SK-N-SH (cell line): ENCODE results near the gene PTPN13. TPM values are rescaled to one million over a fixed set of nuclear protein-coding genes. Genes with fewer than 3 reads are reported as not detected.

Source experiments
- CTCF ChIA-PET: fragments of 300-600, 350-600 bp; formaldehyde crosslinking; extraction: SDS; loops from one replicate; lab custom pipeline; 2021; lab: Yijun Ruan, JAX
- POLR2A ChIA-PET: fragments of 350-600 bp; sonication (Branson Sonifier 250); formaldehyde crosslinking; extraction: SDS; loops from one replicate; lab custom pipeline; 2020; ENCODE audit warnings: antibody characterized with exemption, inconsistent platforms; lab: Yijun Ruan, JAX
- DNase-seq: peaks from one replicate; pipeline ENCODE4 v3.0.0; 2012
- H2AFZ ChIP-seq: fragments of 200-600 bp; sonication (generic); 2 replicates; pipeline ENCODE4 v1.8.1; 2016; ENCODE audit warnings: antibody characterized with exemption, mild to moderate bottlenecking, low read depth
- H3F3A ChIP-seq: fragments of 200-600 bp; sonication (generic); replicated peaks from 2 replicates; pipeline ENCODE3; 2016; ENCODE audit warnings: antibody characterized with exemption, mild to moderate bottlenecking; ENCODE audit not compliant: insufficient read depth
- H3K27ac ChIP-seq, 2 experiments: fragments of 200-500 bp in 1 of 2; fragments of 200-600 bp in 1 of 2; sonication (Bioruptor generic) in 1 of 2; sonication (generic), shearing (Covaris generic) in 1 of 2; 2 replicates each; pipeline versions ENCODE4 v1.5.1 to v1.6.1; 2014 to 2016; ENCODE audit warnings: low read depth in 2 of 2, inconsistent platforms in 1 of 2, low read length in 1 of 2, mild to moderate bottlenecking in 1 of 2, mixed read lengths in 1 of 2
- H3K27me3 ChIP-seq: fragments of 200-600 bp; sonication (generic), shearing (Covaris generic); 2 replicates; pipeline ENCODE4 v1.6.1; 2016; ENCODE audit warnings: mixed run types; ENCODE audit not compliant: insufficient read depth
- H3K36me3 ChIP-seq, 2 experiments: fragments of 200-500 bp in 1 of 2; fragments of 200-600 bp in 1 of 2; sonication (Bioruptor generic) in 1 of 2; sonication (generic) in 1 of 2; replicated peaks in 1 of 2; 2 replicates each; pipeline versions ENCODE3 to v1.5.1; 2014 to 2016; ENCODE audit warnings: low read length in 1 of 2, mild to moderate bottlenecking in 1 of 2; ENCODE audit not compliant: insufficient read depth in 2 of 2, control insufficient read depth in 1 of 2
- H3K4me1 ChIP-seq, 2 experiments: fragments of 200-500 bp in 1 of 2; fragments of 200-600 bp in 1 of 2; sonication (Bioruptor generic) in 1 of 2; sonication (generic), shearing (Covaris generic) in 1 of 2; 2 replicates each; pipeline versions ENCODE4 v1.5.1 to v1.6.1; 2014 to 2016; ENCODE audit warnings: low read depth in 1 of 2, low read length in 1 of 2, mixed run types in 1 of 2; ENCODE audit not compliant: insufficient read depth in 2 of 2, control insufficient read depth in 1 of 2
- H3K4me2 ChIP-seq: fragments of 200-600 bp; sonication (generic), shearing (Covaris generic); 2 replicates; pipeline ENCODE4 v1.6.1; 2017; ENCODE audit warnings: mixed run types
- H3K4me3 ChIP-seq, 2 experiments: fragments of 200-500 bp in 1 of 2; fragments of 200-600 bp in 1 of 2; sonication (Bioruptor generic) in 1 of 2; sonication (generic), shearing (Covaris generic) in 1 of 2; 2 replicates each; pipeline versions ENCODE4 v1.5.1 to v1.8.1; 2014 to 2016; ENCODE audit warnings: low read depth in 2 of 2, inconsistent platforms in 1 of 2, low read length in 1 of 2, mild to moderate bottlenecking in 1 of 2, mixed read lengths in 1 of 2, moderate library complexity in 1 of 2
- H3K79me2 ChIP-seq: fragments of 200-600 bp; sonication (generic); 2 replicates; pipeline ENCODE4 v1.8.1; 2017; ENCODE audit warnings: mild to moderate bottlenecking; ENCODE audit not compliant: insufficient read depth
- H3K9ac ChIP-seq: fragments of 200-600 bp; sonication (generic); 2 replicates; pipeline ENCODE4 v1.6.1; 2017; ENCODE audit warnings: mixed run types
- H3K9me2 ChIP-seq: fragments of 200-600 bp; sonication (generic); 2 replicates; pipeline ENCODE4 v1.6.1; 2017; ENCODE audit warnings: mixed run types
- H3K9me3 ChIP-seq: fragments of 200-600 bp; sonication (generic); 2 replicates; pipeline ENCODE4 v1.6.1; 2017; ENCODE audit warnings: mixed run types, mild to moderate bottlenecking, moderate library complexity
- H4K20me1 ChIP-seq: fragments of 200-600 bp; sonication (generic); 2 replicates; pipeline ENCODE4 v1.6.1; 2017; ENCODE audit warnings: mild to moderate bottlenecking, mixed run types; ENCODE audit not compliant: insufficient read depth
- ELF1 ChIP-seq: IDR thresholded peaks from 2 replicates; pipeline ENCODE4 v1.4.0; 2012
- EZH2phosphoT487 ChIP-seq: fragments of 200-600 bp; sonication (generic); IDR thresholded peaks from 2 replicates; pipeline ENCODE4 v1.6.1; 2017; ENCODE audit warnings: low read depth, mixed run types, mild to moderate bottlenecking, antibody characterized with exemption, moderate library complexity, borderline replicate concordance
- FOXJ3 ChIP-seq: sonication (generic); formaldehyde crosslinking; IDR thresholded peaks from 2 replicates; pipeline ENCODE4 v1.5.1; 2020; ENCODE audit warnings: mild to moderate bottlenecking, missing genetic modification reagents
- GABPA ChIP-seq: IDR thresholded peaks from 2 replicates; pipeline ENCODE4 v1.4.0; 2012; ENCODE audit warnings: low read depth, mild to moderate bottlenecking
- GATA2 ChIP-seq: sonication (generic); formaldehyde crosslinking; IDR thresholded peaks from 2 replicates; pipeline ENCODE4 v1.5.0; 2020; ENCODE audit warnings: mild to moderate bottlenecking, missing genetic modification reagents
- MAX ChIP-seq: IDR thresholded peaks from 2 replicates; pipeline ENCODE4 v1.4.0; 2012; ENCODE audit warnings: low read depth
- MEF2A ChIP-seq: IDR thresholded peaks from 2 replicates; pipeline ENCODE4 v1.4.0; 2012; ENCODE audit warnings: low read depth, borderline replicate concordance
- NFIC ChIP-seq: IDR thresholded peaks from 2 replicates; pipeline ENCODE4 v1.4.0; 2012; ENCODE audit warnings: borderline replicate concordance
- NRF1 ChIP-seq: IDR thresholded peaks from 2 replicates; pipeline ENCODE4 v1.6.1; 2012; ENCODE audit warnings: low read depth, mild to moderate bottlenecking, low read length
- POLR2AphosphoS5 ChIP-seq: IDR thresholded peaks from 2 replicates; pipeline ENCODE4 v1.6.1; 2012; ENCODE audit warnings: low read depth, low read length
- RFX5 ChIP-seq: IDR thresholded peaks from 2 replicates; pipeline ENCODE4 v1.6.1; 2012; ENCODE audit warnings: mild to moderate bottlenecking, improper control_type of control experiment, low read length
- TAF1 ChIP-seq: IDR thresholded peaks from 2 replicates; pipeline ENCODE4 v1.6.1; 2012; ENCODE audit warnings: low read depth, mild to moderate bottlenecking, low read length, moderate library complexity, borderline replicate concordance
- polyA plus RNA-seq, 3 experiments: library from polyadenylated mRNA; depleted of rRNA; stranded (reverse); fragments of >200 nt; gene quantifications; 2 replicates each; pipeline ENCODE4 v1.2.3, GENCODE V29; 2012
- TF ChIP-seq, protein P1 (sequence below): IDR thresholded peaks from 2 replicates; pipeline ENCODE4 v1.4.0; 2012; ENCODE audit warnings: low read depth, borderline replicate concordance
- TF ChIP-seq, protein P2 (sequence below): IDR thresholded peaks from 2 replicates; pipeline ENCODE4 v1.6.1; 2012; ENCODE audit warnings: mild to moderate bottlenecking, low read depth, low read length, moderate library complexity

The PTPN13 gene
- polyA plus RNA-seq, 1 of the 3 experiments (the other 2 are of a cell fraction): 5.5 TPM

DNA sequence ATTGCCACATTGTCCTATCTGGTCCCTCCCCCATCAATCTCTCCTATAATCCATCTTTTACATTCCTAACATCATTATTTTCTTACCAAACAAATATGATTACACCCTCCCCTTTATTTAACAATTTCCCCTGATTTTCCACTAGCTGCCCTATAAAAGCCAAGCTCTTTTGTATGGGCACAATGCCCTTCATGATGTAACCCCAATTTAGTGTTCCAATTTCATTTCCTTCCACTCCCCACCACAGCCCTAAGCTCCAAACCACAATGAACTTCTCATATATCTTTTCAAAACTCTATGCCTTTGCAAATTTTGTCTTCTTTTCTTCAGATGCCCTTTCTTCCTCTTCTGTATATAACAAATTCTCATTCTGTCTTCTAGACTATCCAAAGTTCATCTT, 39.5 kb upstream of the PTPN13 start:
- no peaks in the 10 kb centered on the region for H4K20me1 ChIP-seq
- no peaks in the 10 kb centered on the region for H3K36me3 ChIP-seq
- H3K79me2 ChIP-seq: no peaks in the 10 kb centered on the region
- TF ChIP-seq GATA2 (CRISPR knock-in tag) (no peak), TAF1 (no peak), EZH2phosphoT487 (no peak), NFIC (no peak), ELF1 (no peak), MEF2A (no peak), FOXJ3 (CRISPR knock-in tag) (no peak), GABPA (no peak), POLR2AphosphoS5 (no peak), NRF1 (no peak), RFX5 (no peak), MAX (no peak)
- TF ChIP-seq, protein P1, sequence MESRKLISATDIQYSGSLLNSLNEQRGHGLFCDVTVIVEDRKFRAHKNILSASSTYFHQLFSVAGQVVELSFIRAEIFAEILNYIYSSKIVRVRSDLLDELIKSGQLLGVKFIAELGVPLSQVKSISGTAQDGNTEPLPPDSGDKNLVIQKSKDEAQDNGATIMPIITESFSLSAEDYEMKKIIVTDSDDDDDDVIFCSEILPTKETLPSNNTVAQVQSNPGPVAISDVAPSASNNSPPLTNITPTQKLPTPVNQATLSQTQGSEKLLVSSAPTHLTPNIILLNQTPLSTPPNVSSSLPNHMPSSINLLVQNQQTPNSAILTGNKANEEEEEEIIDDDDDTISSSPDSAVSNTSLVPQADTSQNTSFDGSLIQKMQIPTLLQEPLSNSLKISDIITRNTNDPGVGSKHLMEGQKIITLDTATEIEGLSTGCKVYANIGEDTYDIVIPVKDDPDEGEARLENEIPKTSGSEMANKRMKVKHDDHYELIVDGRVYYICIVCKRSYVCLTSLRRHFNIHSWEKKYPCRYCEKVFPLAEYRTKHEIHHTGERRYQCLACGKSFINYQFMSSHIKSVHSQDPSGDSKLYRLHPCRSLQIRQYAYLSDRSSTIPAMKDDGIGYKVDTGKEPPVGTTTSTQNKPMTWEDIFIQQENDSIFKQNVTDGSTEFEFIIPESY: no peak
- TF ChIP-seq, protein P2, sequence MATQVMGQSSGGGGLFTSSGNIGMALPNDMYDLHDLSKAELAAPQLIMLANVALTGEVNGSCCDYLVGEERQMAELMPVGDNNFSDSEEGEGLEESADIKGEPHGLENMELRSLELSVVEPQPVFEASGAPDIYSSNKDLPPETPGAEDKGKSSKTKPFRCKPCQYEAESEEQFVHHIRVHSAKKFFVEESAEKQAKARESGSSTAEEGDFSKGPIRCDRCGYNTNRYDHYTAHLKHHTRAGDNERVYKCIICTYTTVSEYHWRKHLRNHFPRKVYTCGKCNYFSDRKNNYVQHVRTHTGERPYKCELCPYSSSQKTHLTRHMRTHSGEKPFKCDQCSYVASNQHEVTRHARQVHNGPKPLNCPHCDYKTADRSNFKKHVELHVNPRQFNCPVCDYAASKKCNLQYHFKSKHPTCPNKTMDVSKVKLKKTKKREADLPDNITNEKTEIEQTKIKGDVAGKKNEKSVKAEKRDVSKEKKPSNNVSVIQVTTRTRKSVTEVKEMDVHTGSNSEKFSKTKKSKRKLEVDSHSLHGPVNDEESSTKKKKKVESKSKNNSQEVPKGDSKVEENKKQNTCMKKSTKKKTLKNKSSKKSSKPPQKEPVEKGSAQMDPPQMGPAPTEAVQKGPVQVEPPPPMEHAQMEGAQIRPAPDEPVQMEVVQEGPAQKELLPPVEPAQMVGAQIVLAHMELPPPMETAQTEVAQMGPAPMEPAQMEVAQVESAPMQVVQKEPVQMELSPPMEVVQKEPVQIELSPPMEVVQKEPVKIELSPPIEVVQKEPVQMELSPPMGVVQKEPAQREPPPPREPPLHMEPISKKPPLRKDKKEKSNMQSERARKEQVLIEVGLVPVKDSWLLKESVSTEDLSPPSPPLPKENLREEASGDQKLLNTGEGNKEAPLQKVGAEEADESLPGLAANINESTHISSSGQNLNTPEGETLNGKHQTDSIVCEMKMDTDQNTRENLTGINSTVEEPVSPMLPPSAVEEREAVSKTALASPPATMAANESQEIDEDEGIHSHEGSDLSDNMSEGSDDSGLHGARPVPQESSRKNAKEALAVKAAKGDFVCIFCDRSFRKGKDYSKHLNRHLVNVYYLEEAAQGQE: no peak
- TF ChIP-seq, all 33 proteins: peak for 0
- Histone ChIP-seq H3K27ac (no peak overlapping the region), H3K4me2 (no peak overlapping the region), H2AFZ (no peak overlapping the region), H3K27me3 (no peaks in the 10 kb centered on the region), H3K9me3 (no peaks in the 10 kb centered on the region), H3F3A (peaks cover 6% of the 10 kb centered on the region), H3K9ac (no peak overlapping the region), H3K9me2 (no peaks in the 10 kb centered on the region), H3K4me3 (no peak overlapping the region), H3K4me1 (peaks cover 0 to 8% of the 10 kb centered on the region in 2 experiments; a peak in 2 of 4 replicates)
- CTCF ChIA-PET: interaction anchor here (1.2 to 1.5 kb wide), 2 partner anchors 10 to 59 kb away, joined by 3 to 6 read pairs; no protein-coding TSS in a partner anchor
- POLR2A ChIA-PET: no interaction called here
- DNase-seq: no peak
